GM12891 (cell line): ENCODE results near the gene IL3RA.

Source experiments
- POLR2A ChIP-seq: IDR thresholded peaks from 2 replicates; pipeline ENCODE4 v1.6.1; 2011; ENCODE audit warnings: low read depth, low read length, control low read depth
- POLR2AphosphoS5 ChIP-seq: IDR thresholded peaks from 2 replicates; pipeline ENCODE4 v1.6.1; 2011; ENCODE audit warnings: low read depth, low read length, control low read depth
- POU2F2 ChIP-seq: IDR thresholded peaks from 2 replicates; pipeline ENCODE4 v1.6.1; 2011; ENCODE audit warnings: low read depth, mild to moderate bottlenecking, control low read depth, low read length, moderate library complexity

- TF ChIP-seq POLR2A (no peak), POLR2AphosphoS5 (no peak), POU2F2 (no peak)
Observed at GRCh38 chrX:1388651-1389050, 52.1 kb downstream of the IL3RA start.
